Activated T-helper 1 cell treated with Interleukin-2 at 50 U/mL for 16 hours (primary cell): Measurements from ENCODE around the gene CALR.
A peak's percentile ranks its signal among the peaks of the same experiment; 100 is the strongest.
"Not testable (repeated sequence)": the region's sequence is repeated elsewhere in the genome, so short reads cannot be mapped to it uniquely, and the experiment has no call there.

Experiments
- DNase-seq: peaks from one replicate; pipeline ENCODE4 v3.0.0-alpha.2; 2020; ENCODE audit warnings: low read depth

CALR gene

GRCh38 chr19:12933287-12934072 lies 4.9 kb upstream of the CALR start, which contains the start of gene FARSA:
Gene FARSA (minus strand): TSS chr19:12933711. CDS start chr19:12933696, 15 bp downstream.
- DNase-seq = peak; percentile 76

GRCh38 chr19:12935071-12935470 lies 3.3 kb upstream of the CALR start:
- no peak for DNase-seq

- DNase-seq = no peak
These were observed 1.8 kb upstream of the CALR start for GRCh38 chr19:12936582-12936981.

- DNase-seq = no peak
These were observed 1.1 kb upstream of the CALR start for GRCh38 chr19:12937093-12937926.

GRCh38 chr19:12938779-12939601 lies 581 bp downstream of the CALR start:
- no peak for DNase-seq

- no peak for DNase-seq
These were observed 1.6 kb downstream of the CALR start for GRCh38 chr19:12939975-12940423.

GRCh38 chr19:12940897-12941296 lies 2.5 kb downstream of the CALR start:
- no peak for DNase-seq

- no peak for DNase-seq
These were observed 5.1 kb downstream of the CALR start for GRCh38 chr19:12943437-12944044.

- no peak for DNase-seq
These were observed 5.8 kb downstream of the CALR start for GRCh38 chr19:12944104-12944674.

GRCh38 chr19:12945479-12946091 lies 7.2 kb downstream of the CALR start, which contains the start of gene RAD23A:
Gene RAD23A (plus strand): TSS chr19:12945862. CDS start chr19:12945949, 87 bp downstream.
- peak; percentile 97 for DNase-seq

GRCh38 chr19:12946092-12946721 lies 7.8 kb downstream of the CALR start:
- DNase-seq = peak; percentile 29

- DNase-seq = no peak
These were observed 8.5 kb downstream of the CALR start for GRCh38 chr19:12946731-12947496.

GRCh38 chr19:12947702-12948611 lies 9.5 kb downstream of the CALR start:
- DNase-seq = no peak

GRCh38 chr19:12948612-12949362 lies 10.4 kb downstream of the CALR start:
- no peak for DNase-seq

GRCh38 chr19:12949363-12950283 lies 11.2 kb downstream of the CALR start:
- DNase-seq = no peak

- not testable (repeated sequence) for DNase-seq
These were observed 13.6 kb downstream of the CALR start for GRCh38 chr19:12952050-12952449.
